ENCODE data around the gene SCARF2.

The SCARF2 gene

DNA sequence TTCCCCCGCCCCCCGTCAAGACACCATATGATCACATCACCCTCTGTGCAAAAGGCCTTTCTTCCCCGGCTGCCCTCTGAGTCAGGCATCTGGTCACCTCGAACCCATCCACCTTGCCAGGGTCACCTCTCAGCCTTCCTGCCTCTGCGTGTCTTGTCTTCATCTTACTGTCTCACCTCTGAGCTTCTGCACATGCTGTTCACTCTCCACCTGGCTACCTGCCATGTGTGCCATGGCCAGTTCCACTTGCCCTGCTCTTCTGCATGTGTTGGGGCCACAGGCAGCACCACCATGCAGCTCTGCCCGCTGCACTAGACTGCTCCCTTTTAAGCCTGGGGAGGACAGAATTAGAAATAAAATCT, 33.9 kb downstream of the SCARF2 start:
- DNase-seq (ENCODE audit: low read depth): no peak
- no peak overlapping the region for H3K4me3 ChIP-seq (ENCODE audit: low read length)
- TF ChIP-seq, protein P1, sequence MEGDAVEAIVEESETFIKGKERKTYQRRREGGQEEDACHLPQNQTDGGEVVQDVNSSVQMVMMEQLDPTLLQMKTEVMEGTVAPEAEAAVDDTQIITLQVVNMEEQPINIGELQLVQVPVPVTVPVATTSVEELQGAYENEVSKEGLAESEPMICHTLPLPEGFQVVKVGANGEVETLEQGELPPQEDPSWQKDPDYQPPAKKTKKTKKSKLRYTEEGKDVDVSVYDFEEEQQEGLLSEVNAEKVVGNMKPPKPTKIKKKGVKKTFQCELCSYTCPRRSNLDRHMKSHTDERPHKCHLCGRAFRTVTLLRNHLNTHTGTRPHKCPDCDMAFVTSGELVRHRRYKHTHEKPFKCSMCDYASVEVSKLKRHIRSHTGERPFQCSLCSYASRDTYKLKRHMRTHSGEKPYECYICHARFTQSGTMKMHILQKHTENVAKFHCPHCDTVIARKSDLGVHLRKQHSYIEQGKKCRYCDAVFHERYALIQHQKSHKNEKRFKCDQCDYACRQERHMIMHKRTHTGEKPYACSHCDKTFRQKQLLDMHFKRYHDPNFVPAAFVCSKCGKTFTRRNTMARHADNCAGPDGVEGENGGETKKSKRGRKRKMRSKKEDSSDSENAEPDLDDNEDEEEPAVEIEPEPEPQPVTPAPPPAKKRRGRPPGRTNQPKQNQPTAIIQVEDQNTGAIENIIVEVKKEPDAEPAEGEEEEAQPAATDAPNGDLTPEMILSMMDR (conservative IDR thresholded peaks at IDR 0.05; ENCODE audit: low read length): no peak

DNA sequence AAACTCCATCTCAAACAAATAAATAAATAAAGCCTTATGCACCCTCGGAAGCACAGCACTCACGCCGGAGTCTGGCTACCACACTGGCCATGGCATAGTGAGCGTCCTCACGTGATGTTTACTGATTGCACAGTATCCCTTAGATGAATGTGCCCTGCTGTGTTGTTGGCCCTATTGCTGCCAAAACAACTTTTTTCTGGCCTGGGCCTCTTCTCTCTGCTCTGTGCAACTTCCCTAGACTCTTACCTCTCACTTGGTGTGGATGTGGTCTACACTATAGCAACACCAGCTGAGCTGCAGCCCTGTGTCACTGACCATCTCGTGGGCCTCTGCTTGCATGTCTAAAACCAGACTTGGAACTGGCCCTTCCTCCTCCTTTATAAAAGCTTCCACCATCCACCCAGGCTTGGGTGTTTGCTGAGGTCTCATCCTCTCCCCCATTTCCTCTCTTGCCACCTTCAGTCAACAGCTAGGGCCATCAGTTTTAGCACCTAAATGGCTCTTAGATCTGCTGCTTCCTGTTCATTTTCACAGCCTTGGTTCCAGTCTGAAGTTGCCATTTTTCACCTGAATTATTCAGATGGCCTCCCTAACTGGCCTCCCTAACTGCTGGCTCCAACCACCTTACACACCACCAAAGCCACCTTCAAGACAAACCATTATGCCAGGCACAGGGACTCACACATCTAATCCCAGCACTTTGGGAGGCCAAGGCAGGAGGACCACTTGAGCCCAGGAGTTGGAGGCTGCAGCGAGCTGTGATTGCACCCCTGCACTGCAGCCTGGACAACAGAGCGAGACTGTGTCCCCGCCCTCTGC, 34.5 kb downstream of the SCARF2 start:
- H3K4me3 ChIP-seq (ENCODE audit: low read length): no peak overlapping the region
- TF ChIP-seq, protein P1 (conservative IDR thresholded peaks at IDR 0.05; ENCODE audit: low read length): no peak
- no peak for DNase-seq (ENCODE audit: low read depth)

DNA sequence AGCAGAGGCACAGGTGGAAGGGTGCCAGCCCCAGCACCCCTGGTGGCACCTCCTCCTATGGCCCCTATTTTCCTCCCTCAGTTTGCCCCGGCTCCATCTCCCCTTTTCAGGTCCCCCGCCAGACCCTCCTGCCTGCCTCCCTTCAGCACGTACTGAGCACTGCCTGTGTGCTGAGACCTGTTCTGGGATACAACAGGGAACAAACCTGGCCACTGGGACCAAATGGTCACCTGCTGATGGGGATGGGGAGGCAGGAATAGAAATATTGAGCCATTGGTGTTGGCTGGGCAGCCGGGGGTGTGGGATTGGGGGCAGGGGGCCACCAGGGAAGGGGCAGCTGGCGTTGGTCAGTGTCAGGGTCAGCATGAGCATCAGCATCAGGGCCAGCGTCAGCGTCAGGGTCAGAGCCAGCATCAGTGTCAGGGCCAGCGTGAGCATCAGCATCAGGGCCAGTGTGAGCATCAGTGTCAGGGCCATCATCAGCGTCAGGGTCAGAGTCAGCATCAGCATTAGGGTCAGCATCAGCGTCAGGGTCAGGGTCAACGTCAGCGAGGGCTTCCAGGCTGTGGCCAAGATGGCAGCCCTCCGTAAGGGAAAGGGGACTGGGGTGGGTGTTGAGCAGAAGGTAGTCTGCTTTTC, 36.1 kb downstream of the SCARF2 start:
- no peak for DNase-seq (ENCODE audit: low read depth)
- TF ChIP-seq, protein P1 (conservative IDR thresholded peaks at IDR 0.05; ENCODE audit: low read length): no peak
- H3K4me3 ChIP-seq (ENCODE audit: low read length): no peak overlapping the region

DNA sequence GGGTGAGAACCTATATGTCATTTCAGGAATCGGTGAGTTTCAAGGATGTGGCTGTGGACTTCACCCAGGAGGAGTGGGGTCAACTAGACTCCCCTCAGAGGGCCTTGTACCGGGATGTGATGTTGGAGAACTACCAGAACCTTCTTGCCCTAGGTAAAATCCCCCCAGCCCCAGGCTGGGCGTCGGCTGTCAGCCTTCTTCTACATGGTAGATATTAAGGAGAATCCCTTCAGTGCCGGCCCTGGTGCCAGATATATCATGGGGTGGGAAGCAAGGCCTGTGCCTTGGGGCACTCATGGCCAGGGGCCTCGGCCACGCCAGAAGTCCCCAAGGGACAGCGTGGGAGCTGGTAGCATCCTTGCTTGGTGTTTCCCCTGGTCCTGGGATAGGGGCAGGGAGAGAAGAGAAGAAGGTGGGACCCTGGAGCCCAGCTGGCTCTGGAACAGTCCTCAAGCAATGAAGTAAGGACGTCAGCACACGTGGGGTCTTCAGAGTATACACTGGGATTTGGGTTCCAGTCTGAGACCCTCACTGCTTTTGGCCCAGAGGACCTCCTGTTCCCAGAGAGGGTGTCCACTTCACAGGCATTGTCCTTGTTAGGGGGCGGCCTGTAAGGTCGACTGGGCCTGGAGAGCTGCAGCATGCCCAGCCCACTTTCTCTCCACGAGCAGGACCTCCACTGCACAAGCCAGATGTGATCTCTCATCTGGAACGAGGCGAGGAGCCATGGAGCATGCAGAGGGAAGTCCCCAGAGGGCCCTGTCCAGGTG, 36.8 kb downstream of the SCARF2 start:
- TF ChIP-seq, protein P1 (conservative IDR thresholded peaks at IDR 0.05; ENCODE audit: low read length): no peak
- no peak for DNase-seq (ENCODE audit: low read depth)
- H3K4me3 ChIP-seq (ENCODE audit: low read length): no peak overlapping the region

DNA sequence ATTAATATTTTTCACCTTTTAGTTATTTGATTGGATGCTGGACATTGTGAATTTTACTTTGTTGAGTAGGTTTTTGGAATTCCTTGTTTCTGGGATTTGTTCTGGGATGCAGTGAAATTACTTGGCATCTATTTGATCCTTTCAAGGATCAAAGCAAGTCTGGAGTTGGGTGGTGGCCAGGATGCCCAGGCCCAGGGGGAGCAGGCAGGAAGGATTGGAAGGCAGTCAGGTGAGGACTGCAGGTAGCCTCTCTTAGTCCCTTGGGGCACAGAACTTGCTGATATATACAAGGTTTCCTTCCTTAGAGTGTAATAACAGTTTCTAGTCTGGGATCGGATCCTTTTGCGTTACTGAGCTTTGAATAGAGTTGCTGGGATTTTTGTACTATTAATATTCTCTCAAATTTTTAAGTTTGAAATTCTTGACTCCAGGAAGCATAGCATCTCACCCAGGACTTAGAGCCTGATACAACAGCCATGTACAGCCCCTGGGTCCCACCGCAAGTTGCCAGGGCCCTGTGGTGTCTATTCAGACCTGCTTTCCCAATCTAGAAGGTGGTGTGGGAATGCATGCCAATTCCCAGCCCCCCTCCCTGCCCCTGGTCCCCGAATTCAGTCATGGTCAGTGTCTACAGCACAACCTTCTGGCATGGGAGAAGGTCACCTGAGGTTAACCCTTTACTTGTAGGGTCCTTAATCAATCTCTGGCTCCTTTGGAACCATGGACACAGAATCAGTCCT, 37.6 kb downstream of the SCARF2 start:
- TF ChIP-seq, protein P1 (conservative IDR thresholded peaks at IDR 0.05; ENCODE audit: low read length): no peak
- no peak overlapping the region for H3K4me3 ChIP-seq (ENCODE audit: low read length)
- DNase-seq (ENCODE audit: low read depth): no peak

DNA sequence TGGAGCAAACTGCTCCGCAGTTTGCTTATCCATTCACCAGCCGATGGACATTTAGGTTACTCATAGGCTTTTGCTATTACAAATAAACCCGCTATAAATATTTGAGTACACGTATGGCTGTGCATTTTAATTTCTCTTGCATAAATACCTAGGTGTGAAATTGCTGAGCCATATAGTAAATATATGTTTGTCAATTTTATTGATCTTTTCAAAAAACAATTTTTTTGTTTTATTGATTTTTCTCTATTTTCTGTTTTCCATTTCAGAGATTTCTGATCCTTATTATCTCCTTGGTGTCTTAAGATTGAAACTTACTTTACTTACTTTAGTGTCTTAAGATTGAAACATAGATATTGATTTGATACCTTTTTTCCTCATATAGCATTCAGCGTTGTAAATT, 39.2 kb downstream of the SCARF2 start:
- no peak for DNase-seq (ENCODE audit: low read depth)
- TF ChIP-seq, protein P1 (conservative IDR thresholded peaks at IDR 0.05; ENCODE audit: low read length): no peak
- H3K4me3 ChIP-seq (ENCODE audit: low read length): no peak overlapping the region
